Activated CD4-positive, alpha-beta T cell treated with anti-CD3 and anti-CD28 coated beads, Interleukin-10, Interleukin-2, amounts not matched to agents 100 ng/mL and 50 ng/mL, durations not matched to agents 16 hours and 8 hours (primary cell): ENCODE results near the gene CD300LB.
"Not testable (repeated sequence)": the region's sequence is repeated elsewhere in the genome, so short reads cannot be mapped to it uniquely, and the experiment has no call there.

ENCODE experiments used
- DNase-seq: peaks from one replicate; pipeline ENCODE4 v3.0.0-alpha.2; 2020

CD300LB gene

DNA sequence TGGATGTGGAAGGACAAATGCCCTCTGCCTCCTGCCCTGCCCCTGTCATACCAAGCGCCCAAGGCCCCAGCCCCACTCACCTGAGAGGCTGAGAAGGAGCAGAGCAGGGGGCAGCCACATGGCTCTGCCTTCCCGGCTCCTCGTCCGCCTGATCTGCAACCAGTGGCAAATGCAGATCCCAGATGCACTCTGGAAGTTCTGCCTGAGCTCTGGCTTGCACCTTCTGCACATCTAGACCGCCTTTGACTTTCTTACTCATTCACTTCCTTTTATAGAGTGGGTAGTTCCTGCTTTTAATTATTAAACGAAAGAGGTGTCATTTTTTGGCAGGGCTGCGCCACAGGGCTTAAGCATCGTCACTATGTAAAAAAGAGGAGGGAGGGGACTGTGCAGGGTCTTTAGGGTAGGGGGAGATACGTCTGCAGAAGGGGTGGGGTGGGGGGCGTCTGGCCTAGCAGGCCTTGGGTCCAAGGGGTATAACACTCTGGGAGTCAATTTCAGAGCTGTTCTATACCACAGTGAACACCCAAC is at the start of gene CD300LB:
Gene CD300LB, minus strand, starts transcription at position 245 of the 531 bp plus-strand sequence. Its CDS starts 125 bp downstream, at position 120.
- no peak for DNase-seq

DNA sequence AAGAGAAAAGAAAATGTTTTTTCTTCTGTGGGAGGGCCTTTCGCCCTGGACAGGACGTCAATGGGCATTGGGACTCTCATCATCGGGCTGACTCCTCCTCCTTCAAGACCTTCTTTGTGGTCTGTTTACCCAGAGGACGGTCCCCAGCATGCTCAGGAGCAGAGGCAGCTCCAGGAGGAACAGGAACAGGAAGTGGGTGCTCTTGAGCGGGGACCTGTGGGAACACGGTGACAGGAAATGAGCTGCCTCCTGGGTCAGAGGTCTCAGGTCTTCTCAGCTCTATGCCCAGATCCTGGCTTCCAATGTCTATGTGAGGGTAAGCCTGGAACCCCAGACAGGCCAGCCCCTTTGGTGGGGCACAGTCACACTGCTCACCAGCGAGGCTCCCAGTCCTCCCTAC is 48.6 kb upstream of the CD300LB start:
- no peak for DNase-seq

DNA sequence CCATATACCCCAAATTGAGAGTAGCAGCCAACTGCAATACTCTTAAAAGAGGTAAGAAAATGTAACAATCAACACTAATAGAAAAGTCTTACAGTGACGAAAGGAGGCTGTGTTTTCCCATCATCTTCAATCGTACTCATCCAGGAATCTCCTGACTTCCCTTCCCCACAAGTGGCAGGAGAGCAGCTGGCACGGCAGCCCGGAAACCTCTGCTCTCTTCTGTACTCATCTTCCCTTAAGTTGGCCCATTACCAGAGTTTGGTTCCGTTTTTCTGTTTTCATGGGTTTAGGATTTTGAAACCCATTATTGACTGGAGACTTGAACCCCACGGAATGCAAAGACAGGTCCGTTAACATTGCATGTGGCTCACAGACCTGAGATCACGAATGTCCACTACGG is 47.7 kb upstream of the CD300LB start:
- no peak for DNase-seq

DNA sequence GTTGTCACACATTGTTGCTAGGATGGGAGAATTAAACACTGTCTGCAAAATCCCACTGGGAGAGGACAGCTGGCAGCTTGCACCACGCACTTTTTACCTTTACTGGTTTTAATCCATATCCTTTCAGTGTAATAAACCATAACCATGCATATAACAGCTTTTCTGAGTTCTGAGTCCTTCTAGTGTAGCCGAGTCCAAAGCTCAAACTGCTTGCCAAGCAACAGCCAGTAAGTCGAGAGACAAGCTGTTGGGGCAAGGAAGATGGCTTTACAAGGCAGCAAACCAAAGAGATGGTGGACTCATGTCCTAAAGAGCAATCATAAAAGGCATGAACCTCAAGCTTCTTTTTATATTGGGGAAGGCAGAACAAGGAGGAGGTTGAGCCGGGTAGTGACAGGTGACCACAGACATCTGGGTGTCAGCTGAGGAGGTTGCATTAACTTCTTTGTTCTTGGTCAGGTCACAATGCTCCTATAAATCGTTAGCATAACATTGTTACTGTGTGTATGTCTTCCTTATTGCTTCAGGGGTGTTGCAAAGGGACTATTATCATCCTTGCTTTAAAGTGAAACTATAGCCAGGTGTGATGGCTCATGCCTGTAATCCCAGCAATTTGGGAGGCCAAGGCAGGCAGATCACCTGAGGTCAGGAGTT is 43.3 kb upstream of the CD300LB start:
- no peak for DNase-seq

DNA sequence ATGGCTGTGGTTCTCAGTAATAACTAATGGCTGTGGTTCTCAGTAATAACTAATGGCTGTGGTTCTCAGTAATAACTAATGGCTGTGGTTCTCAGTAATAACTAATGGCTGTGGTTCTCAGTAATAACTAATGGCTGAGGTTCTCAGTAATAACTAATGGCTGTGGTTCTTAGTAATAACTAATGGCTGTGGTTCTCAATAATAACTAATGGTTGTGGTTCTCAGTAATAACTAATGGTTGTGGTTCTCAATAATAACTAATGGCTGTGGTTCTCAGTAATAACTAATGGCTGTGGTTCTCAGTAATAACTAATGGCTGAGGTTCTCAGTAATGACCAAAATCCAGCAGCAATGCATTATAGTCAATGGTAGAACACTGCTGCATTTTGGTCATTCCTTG is 42.4 kb upstream of the CD300LB start:
- DNase-seq = not testable (repeated sequence)

DNA sequence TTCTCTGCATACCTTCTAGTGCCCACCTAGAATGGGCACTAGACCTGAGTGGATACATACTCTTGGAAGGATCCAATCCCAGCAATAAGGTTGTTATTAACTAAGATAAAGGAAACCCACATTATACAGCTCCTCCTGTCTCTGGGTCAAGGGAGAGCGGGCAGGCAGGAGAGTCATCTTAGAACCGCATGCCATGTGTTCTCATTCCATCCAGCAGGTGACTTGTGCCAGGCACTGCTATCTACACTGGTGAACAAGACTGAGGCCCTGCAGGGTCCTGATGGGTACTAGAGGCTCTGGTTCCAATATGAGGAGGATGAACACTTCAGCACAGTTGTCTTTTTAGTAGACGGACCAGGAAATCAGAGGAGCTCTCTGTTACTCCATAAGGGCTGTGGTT is 41.9 kb upstream of the CD300LB start:
- no peak for DNase-seq

DNA sequence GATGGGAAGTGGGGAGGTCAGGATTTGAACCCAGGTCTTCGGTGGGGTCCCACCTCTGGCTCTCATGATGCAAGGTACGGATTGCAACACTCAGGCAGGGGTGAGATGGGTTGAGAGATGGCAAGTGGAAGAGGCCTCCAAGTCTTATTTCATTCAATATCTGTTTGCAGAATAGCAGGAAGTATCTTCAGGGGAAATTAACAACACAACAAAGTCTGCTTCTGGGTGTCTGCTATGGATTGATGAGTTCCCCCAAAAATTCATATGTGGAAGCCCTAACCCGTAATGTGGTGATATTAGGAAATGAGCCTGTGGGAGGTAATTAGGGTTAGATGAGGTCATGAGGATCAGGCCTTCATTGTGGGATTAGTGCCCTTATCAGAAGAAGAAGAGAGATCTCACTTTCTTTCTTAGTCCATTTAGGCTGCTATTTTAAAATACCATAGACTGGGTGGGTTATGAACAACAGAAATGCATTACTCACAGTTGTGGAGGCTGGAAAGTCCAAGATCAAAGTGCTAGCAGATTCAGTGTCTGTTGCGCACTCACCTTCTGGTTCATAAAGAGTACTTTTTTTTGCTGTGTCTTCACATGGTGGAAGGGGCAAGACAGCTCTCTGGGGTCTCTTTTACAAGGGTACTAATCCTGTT is 40.5 kb upstream of the CD300LB start:
- DNase-seq = no peak

DNA sequence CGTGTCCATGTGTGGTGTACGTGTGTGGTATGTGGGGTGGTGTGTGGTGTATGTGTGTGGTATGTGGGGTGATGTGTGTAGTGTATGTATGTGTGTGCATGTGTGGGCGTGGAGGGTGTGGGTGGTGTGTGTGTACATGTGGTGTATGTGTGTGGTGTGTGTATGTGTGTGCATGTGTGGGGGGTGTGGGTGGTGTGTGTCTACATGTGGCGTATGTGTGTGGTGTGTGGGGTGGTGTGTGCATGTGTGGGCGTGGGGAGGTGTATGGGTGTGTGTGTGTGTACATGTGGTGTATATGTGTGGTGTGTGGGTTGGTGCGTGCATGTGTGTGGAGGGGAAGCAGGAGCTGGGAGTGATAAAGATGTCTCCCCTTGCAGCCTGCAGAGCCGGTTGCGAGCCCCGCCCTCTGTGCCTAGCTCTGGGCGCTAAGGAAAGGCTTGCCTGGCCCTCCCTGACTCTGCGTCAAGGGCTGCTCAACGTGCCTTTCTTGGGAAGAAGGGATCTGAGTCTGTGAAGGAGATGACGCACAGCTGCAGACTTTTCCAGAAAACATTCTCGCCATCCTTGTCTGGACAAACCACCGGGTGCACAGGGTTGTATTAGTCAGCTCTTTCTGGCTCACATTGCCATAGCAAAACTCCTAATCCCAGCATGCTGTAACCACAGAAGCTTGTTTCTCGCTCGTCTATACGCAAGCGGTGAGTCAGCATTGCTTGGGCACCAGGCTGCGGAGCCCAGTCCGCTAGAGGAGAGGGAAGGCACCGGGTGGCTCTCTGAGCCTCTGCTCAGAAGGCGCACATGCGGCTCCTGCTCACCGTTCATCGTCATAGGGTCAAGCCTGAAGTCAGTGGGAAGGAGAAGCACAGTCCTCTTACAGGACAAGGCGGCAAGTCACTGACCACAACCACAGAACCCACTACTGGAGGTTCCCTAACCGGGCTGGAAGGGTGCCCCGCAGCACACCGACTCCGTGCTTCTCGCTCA is 38.0 kb upstream of the CD300LB start:
- DNase-seq = peak; percentile 42

DNA sequence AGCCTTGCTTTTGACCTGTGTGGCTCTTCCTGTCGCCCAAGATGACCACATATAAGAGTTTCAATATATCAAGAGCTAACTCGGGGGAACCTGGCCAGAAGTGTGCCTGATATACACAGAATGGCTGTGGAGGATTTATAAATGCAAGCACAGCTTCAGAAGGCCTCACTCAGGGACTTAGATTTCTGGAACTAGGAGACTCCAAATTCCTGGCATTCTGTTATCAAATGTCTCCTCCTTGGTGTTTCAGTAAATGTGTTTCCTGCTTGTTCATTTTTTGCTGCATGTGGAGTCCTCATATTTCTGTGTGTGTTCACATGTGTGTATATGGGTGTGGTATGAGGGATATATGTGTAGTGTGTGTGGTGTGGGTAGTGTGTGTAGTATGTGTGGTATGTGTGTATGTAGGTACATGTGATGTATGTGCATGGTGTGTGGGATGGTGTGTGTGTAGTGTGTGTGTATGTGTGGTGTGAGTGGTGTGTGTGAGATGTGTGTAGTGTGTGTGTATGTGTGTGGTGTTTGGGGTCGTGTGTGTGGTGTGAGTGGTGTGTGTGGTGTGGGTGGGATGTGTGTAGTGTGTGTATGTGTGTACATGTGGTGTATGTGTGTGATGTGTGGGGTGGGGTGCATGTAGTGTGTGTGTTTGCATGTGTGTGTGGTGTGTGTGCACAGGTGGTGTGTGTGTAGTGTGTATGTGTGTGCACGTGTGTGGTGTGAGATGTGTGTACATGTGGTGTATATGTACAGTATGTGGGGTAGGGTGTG is 37.0 kb upstream of the CD300LB start:
- no peak for DNase-seq

DNA sequence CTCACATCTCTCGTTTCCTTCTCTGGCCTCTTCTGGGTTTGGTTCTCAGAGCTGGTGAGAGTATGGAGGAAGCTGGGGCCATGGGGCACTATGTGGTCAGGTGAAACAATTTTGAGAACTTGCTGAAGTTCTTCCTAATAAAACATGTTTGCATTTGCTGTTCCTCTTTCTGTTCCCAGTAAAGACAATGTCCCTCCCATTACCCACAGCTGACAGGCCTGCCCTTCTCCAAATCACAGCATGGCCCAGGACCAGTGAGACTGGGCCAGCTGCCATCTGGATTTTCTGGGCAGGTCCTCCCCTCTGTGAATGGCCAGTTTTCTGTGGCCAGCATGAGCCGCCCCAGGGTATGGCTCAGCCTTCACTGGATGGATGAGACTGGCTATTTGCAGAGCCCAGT is 36.1 kb upstream of the CD300LB start, which contains the start of gene CD300H:
Gene CD300H, minus strand, starts transcription at position 113 of the 400 bp plus-strand sequence.
- no peak for DNase-seq

DNA sequence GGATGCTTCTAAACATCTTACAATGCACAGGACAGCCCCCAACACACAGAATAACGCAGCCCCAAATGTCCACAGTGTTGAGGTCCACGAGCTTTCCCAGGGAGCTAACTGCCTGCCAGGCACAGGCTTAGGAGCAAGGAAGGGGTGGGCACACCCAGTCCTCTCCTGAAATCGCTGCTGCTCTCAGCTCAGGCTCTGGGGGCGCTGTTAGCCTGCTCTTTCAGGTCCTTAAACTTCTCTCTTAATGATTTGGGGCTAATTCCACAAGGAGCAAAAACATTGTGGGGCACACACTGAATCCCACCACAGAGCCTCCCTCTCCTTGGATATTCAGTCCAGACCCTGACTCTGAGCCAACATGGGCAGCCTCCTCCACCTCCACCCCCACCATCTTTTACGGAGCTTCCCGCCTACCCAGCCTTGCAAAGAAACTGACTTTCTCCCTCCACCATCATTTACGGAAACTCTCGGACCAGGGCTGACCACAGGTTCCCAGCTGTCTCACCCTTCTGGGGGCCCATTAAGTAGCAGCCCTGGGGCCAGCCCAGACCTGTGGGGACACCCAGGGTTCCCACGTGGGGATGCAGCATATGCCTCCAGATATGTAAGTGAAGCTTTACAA is 35.0 kb upstream of the CD300LB start:
- peak; percentile 42 for DNase-seq

DNA sequence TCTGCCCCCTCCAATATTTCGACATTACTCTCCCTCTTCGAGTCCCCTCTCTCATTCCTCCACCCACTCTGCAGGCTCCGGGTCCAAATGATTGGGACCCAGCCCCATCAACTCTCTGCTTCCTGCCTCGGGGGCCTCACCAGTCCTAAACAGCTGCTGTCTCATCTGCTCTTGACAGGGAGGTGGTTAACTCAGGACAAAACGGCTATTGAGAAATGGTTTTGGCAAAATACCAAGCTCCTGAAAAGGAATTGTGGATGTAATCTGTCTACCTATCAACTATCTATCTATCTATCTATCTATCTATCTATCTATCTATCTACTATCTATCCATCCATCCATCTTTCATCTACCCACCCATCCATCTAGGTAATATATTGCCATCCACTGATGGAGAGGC is 33.9 kb upstream of the CD300LB start:
- DNase-seq = no peak

DNA sequence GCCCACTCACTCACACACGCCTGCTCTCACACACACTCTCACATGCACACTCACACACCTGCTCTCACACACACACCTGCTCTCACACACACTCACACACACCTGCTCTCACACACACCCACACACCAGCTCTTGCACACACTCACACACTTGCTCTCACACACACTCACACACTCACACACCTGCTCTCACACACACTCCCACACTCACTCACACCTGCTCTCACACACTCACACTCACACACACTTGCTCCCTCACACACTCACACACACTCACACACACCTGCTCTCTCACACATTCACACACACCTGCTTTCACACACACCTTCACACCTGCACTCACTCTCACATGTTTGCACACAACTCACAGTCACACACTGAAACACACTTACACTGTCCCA is 32.1 kb upstream of the CD300LB start:
- no peak for DNase-seq

DNA sequence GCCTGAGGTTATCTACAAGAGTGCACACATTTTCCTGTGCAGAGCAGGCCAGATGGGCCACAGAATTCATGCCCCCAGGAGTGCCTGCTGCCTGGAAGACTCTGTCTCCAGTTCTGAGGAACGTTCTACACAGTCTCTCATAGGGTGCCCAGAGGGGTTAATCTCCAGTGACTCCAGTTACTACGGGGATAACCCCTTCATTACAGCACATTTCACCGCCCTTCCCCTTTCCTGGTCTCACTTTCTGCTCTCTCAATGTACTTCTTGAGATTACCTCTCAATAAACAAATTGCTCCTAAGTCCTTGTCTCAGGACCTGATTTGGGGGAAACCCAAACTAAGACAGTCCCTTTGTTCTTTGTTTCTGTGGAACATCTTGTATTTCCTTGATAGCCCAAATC is 30.3 kb upstream of the CD300LB start:
- DNase-seq = no peak

DNA sequence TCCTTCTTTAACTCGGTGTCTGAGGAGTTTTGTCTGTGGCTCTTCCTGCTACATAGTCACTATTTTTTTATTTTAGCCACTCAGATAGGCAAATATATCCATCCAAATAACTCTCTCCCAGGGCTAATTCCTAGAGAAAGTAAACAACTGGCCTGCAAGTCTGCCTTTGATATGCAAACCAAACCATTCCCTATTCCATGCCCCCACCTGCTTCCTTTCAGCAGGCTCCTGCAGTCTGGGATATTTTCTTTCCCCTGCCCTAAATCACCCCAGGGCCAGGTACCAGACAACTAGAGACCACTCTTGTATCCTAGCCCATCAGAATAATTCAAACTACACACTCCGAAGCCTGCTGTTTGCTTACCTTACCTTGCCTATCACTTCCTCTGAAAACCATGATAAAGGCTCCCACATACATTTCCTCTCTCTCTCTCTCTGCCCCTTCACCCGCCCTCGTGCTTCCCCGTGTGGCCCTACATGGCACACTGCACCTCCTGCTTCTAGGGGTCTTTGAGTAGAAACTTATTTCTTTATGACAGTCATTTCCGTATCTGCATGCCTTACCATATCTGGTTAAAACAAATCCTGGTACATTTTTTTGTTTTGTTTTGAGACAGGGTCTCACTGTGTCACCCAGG is 27.7 kb upstream of the CD300LB start:
- no peak for DNase-seq

DNA sequence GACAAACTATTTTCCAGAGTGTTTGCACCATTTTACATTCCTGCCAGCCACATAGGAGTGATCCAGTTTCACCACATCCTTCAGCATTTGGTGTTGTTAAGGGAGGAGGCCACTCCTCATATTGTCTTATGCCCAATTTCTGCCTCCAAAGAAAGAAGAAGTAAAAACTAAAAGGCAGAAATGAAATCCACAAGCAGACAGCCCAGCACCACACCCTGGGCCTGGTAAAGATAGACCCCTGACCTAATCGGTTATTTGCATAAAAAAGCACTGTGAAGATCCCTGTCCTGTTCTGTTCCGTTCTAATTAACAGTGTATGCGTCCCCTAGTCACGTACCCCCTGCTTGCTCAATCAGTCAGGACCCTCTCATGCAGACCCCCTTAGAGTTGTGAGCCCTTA is 27.1 kb upstream of the CD300LB start:
- DNase-seq = not testable (repeated sequence)

DNA sequence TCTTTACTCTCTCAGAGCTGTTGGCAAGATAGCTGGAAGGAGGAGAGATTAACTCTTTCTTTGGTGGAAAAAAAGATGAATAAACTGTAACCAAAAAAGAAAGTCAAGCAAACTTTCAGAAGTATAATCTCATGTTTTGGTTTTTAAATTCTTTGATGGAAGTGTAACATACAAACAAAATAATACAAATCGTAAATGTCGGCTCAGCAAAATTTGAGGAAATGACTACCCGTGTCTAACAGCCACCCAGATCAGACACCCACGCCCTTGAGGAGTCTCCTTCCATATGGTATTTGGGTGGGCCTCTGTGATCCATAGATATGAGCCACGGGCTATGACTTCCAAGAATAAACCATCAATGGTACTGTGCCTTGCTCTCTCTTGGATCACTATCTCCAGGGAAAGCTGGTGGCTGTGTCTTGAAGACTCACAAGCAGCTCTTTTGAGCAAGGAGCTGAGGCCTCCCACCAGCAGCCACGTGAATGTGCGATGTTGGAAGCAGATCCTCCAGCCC is 24.2 kb upstream of the CD300LB start:
- DNase-seq = no peak

DNA sequence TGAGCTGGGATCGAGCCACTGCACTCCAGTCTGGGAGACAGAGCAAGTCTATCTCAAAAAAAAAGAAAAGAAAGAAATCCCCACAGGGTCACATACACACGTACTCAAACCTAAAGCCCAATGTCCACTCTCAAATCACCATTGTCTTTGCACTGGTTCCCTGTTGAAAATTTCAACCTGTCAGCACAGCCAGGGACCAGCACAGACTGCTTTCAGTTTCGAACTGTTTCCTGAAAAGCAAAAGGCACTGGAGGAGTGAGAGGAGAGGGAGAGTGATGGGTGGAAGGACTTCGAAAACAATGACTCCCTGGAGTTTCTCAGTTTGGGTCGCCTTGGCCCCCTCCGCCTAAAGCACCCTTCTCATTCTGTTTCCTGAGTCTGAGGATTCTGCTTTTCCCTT is 23.6 kb upstream of the CD300LB start:
- no peak for DNase-seq

DNA sequence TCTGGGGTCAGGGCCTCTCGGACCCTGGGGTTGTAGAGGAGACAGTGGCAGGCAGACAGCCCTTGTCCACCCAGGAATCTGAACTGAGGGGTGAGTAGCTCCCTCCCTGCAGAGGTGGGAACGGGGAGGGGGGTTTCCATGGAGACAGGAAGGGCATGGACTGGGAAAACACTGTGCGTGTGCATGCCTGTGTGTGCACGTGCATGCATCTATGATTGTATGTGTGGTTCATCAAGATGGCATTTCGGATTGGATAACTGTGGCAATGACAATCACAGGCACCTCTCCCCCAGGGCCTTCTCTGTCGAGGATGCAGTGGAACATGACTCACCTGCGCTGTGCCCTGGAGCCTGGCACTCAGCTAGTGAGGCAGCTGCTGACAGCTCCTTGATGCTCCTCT is 20.8 kb upstream of the CD300LB start:
- no peak for DNase-seq

DNA sequence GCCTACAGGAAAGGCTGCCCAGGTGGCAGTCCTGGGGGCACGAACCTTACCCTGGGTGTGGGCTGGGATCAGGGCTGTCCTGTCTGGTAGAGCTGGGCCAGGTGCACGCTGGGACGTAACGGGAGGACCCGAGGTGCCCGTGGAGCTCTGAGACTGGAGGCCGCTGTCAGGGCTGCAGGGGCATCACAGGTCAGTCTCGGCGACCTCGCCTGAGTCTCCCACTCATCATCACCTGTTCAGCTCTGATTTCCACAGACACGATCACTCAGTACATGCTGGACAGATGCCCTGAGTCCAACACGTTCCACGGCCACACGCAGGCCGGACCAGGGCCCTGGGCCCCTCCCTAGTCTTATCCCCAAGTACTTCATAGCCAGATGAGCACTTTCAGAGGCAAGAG is 19.3 kb upstream of the CD300LB start:
- DNase-seq = no peak

DNA sequence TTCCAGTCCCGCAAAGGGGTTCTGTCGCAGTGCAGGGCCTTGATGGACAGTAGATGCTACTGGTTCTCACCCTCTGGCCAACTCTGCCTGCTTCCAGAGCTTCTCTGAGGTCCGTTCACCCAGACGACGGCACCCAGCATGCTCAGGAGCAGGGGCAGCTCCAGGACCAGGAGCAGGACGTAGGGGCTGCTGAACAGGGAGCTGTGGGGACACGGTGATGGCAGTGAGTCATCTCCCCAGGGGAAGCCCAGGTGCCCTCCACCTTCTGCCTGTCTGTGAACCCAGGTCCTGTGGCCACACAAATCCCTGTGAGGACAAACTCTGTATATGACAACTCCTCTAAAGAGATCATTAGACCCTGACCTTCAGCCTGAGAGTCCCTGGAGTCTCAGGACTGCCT is 18.1 kb upstream of the CD300LB start:
- no peak for DNase-seq
